BE2C (cell line): ENCODE measurements around the gene HMGXB4.

Experiments used
- DNase-seq: peaks from one replicate; pipeline ENCODE4 v3.0.0-alpha.2; 2020
- H3K27me3 ChIP-seq: fragments of 250-450 bp; sonication (Bioruptor Pico); 2 replicates; pipeline ENCODE4 v1.5.1; 2020; ENCODE audit warnings: mild to moderate bottlenecking
- H3K36me3 ChIP-seq: fragments of 250-450 bp; sonication (Bioruptor Pico); 2 replicates; pipeline ENCODE4 v1.5.1; 2020; ENCODE audit warnings: mild to moderate bottlenecking
- H3K4me1 ChIP-seq: fragments of 250-450 bp; sonication (Bioruptor Pico); 2 replicates; pipeline ENCODE4 v1.5.1; 2020
- H3K4me3 ChIP-seq: 2 replicates; pipeline ENCODE4 v1.5.1; 2011; ENCODE audit warnings: low read depth, low read length
- H3K9me3 ChIP-seq: fragments of 250-450 bp; sonication (Bioruptor Pico); 2 replicates; pipeline ENCODE4 v1.5.1; 2020
- TF ChIP-seq, protein P1 (sequence below): IDR thresholded peaks from 2 replicates; pipeline ENCODE4 v1.5.1; 2012; ENCODE audit warnings: mild to moderate bottlenecking, low read depth, low read length

HMGXB4 gene

DNA sequence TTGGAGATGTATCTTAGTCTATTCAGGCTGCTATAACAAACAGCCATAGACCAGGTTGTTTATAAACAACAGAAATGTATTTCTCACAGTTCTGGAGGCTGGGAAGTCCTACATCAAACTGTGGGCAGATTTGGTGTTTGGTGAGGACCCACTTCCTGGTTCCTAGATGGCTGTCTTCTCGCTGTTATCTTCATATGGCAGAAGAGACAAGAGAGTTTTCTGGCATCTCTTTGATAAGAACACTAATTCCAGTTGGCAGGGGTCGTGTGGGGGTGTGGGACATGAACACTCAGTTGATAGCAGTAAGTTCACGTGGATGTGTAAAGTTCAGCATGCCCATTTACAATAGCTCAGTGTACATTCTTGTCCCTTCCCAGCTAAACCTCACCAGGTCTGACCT is 41.3 kb upstream of the HMGXB4 start:
- TF ChIP-seq, protein P1, sequence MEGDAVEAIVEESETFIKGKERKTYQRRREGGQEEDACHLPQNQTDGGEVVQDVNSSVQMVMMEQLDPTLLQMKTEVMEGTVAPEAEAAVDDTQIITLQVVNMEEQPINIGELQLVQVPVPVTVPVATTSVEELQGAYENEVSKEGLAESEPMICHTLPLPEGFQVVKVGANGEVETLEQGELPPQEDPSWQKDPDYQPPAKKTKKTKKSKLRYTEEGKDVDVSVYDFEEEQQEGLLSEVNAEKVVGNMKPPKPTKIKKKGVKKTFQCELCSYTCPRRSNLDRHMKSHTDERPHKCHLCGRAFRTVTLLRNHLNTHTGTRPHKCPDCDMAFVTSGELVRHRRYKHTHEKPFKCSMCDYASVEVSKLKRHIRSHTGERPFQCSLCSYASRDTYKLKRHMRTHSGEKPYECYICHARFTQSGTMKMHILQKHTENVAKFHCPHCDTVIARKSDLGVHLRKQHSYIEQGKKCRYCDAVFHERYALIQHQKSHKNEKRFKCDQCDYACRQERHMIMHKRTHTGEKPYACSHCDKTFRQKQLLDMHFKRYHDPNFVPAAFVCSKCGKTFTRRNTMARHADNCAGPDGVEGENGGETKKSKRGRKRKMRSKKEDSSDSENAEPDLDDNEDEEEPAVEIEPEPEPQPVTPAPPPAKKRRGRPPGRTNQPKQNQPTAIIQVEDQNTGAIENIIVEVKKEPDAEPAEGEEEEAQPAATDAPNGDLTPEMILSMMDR, result no peak
- H3K4me3 ChIP-seq, result no peak overlapping the region
- H3K4me1 ChIP-seq, result no peaks in the 10 kb centered on the region
- H3K36me3 ChIP-seq, result no peaks in the 10 kb centered on the region; the same call in 1 of the 2 replicates
- no peaks in the 10 kb centered on the region for H3K27me3 ChIP-seq
- no peaks in the 10 kb centered on the region for H3K9me3 ChIP-seq
- no peak for DNase-seq

DNA sequence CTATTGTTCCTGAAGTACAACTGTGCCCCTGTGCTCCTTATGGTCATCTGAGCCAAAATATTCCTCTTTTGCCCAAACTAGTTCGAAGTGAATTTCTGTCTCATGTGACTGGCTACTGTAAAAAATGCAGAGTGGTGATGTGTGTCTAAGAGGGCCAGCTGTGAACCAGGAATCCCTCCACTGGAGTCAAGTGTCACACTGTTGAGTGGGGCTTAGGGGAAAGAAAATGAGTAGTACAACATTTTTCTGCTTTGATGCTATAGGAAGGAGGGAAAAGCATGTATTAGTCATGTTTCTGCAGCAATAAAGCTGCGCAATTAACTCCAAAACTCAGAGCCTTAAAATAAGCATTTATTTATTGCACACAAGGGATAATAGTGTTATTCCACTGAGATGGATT is 39.8 kb upstream of the HMGXB4 start:
- TF ChIP-seq, protein P1, result no peak

DNA sequence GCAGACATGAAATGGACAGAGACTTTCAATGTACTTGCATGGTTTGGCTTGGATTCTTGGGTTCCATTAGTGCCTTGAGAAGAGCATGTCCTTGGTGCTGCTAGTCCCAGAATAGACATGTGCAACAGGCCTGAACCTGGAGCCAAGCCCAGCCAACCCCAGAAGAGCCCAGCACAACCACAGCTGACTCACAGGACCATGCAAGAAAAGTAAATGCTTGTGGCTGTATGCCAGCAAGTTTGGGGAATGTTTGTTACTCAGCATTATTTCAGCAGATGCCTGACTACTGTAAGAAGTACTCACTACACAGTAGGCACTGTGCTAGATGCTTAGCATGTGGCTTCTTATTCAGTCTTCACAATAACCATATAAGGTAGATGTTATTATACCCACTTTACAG is 39.2 kb upstream of the HMGXB4 start:
- H3K4me1 ChIP-seq, result no peaks in the 10 kb centered on the region
- H3K27me3 ChIP-seq, result no peaks in the 10 kb centered on the region
- H3K4me3 ChIP-seq, result no peak overlapping the region
- TF ChIP-seq, protein P1, result no peak
- H3K9me3 ChIP-seq, result no peaks in the 10 kb centered on the region
- no peaks in the 10 kb centered on the region; the same call in 1 of the 2 replicates for H3K36me3 ChIP-seq
- DNase-seq, result no peak

More for the DNA sequence above, 39.8 kb upstream of the HMGXB4 start:
- Histone ChIP-seq H3K4me3 (no peak overlapping the region), H3K36me3 (no peaks in the 10 kb centered on the region; the same call in 1 of the 2 replicates), H3K9me3 (no peaks in the 10 kb centered on the region), H3K27me3 (no peaks in the 10 kb centered on the region), H3K4me1 (no peaks in the 10 kb centered on the region)
- no peak for DNase-seq

DNA sequence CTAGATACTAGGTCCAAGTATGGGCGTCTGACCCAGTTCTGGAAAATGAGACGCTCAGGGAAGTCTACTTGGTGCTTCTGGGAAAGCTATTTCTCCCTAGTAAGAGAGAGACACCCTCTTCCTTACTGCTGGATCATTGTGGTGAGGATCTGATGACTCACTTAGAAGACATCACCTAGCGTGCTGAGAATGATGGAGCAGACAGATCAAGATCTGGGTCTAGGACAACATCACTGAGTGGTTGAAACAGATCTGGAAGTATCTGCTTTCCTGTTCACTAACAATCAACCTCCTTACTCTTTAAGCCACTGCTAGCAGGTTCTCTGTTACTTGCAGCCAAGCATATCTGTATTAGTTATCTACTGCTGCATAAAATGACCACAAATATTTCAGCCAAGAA is 38.3 kb upstream of the HMGXB4 start:
- no peaks in the 10 kb centered on the region for H3K4me1 ChIP-seq
- no peaks in the 10 kb centered on the region for H3K27me3 ChIP-seq
- TF ChIP-seq, protein P1, result no peak
- H3K9me3 ChIP-seq, result no peaks in the 10 kb centered on the region
- no peak for DNase-seq
- H3K36me3 ChIP-seq, result no peaks in the 10 kb centered on the region; the same call in 1 of the 2 replicates
- H3K4me3 ChIP-seq, result no peak overlapping the region

DNA sequence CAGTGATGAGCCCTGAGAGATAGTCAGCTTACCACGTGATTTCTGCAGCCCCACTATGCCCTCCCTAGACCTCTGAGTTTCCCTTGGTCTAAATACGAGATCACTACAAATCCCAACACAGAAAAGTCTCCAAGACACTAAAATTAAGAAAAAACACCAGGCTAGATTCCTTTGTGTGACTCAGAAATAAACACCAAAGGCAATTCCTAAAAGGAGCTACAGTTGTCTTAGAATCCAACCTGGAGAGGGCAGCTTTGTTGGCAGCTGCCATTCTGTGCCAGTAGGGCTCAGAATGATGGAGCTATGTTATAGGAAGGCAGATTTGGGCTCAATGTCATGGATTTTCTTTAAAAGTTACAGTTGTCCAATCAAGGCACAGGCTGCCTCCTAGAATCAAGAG is 37.1 kb upstream of the HMGXB4 start:
- no peak for DNase-seq
- Histone ChIP-seq H3K4me1 (no peaks in the 10 kb centered on the region), H3K9me3 (no peaks in the 10 kb centered on the region), H3K36me3 (no peaks in the 10 kb centered on the region; the same call in 1 of the 2 replicates), H3K27me3 (no peaks in the 10 kb centered on the region), H3K4me3 (no peak overlapping the region)
- TF ChIP-seq, protein P1, result no peak

DNA sequence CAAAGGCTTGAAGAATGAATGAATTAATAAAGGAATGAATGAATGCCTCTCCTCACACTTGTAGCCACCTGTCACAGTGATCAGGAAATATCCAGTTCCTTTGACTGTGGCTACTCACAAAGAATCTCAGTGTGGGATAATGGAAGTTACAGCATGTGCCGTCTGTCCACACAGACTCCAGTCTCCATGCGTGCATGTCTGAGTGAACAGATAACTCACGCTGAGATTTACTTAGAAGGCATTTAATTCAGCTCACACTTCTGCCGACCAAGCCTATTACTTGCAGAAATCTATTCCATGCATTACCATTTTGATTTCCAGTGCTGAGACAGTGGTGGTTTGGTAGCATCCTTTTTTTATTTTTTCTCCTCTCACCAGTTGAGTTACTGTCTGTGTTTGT is 32.3 kb upstream of the HMGXB4 start:
- no peak overlapping the region for H3K4me3 ChIP-seq
- TF ChIP-seq, protein P1, result no peak
- no peaks in the 10 kb centered on the region for H3K4me1 ChIP-seq
- no peaks in the 10 kb centered on the region for H3K27me3 ChIP-seq
- no peak for DNase-seq
- H3K36me3 ChIP-seq, result no peaks in the 10 kb centered on the region
- no peaks in the 10 kb centered on the region for H3K9me3 ChIP-seq
